GM12891 (cell line): ENCODE results near the gene MRRF.

Experiments used
- PAX5 ChIP-seq: IDR thresholded peaks from 2 replicates; pipeline ENCODE4 v1.6.1; 2011; ENCODE audit warnings: low read length, moderate library complexity, mild to moderate bottlenecking; ENCODE audit not compliant: insufficient read depth, severe bottlenecking
- POLR2A ChIP-seq: IDR thresholded peaks from 2 replicates; pipeline ENCODE4 v1.6.1; 2011; ENCODE audit warnings: low read depth, low read length, control low read depth
- POLR2AphosphoS5 ChIP-seq: IDR thresholded peaks from 2 replicates; pipeline ENCODE4 v1.6.1; 2011; ENCODE audit warnings: low read depth, low read length, control low read depth
- POU2F2 ChIP-seq: IDR thresholded peaks from 2 replicates; pipeline ENCODE4 v1.6.1; 2011; ENCODE audit warnings: low read depth, mild to moderate bottlenecking, control low read depth, low read length, moderate library complexity
- SPI1 ChIP-seq: IDR thresholded peaks from 2 replicates; pipeline ENCODE4 v1.6.1; 2011; ENCODE audit warnings: low read depth, low read length, control low read depth
- TAF1 ChIP-seq: IDR thresholded peaks from 2 replicates; pipeline ENCODE4 v1.6.1; 2011; ENCODE audit warnings: low read depth, low read length, control low read depth

- TF ChIP-seq POLR2AphosphoS5 (no peak), POLR2A (no peak), SPI1 (no peak), TAF1 (no peak), POU2F2 (no peak), PAX5 (no peak)
Measured at GRCh38 chr9:122346478-122347347, 82.0 kb downstream of the MRRF start.
